ENCODE data around the gene HES2.
"Not testable (repeated sequence)": the region's sequence is repeated elsewhere in the genome, so short reads cannot be mapped to it uniquely, and the experiment has no call there.

Gene HES2
- total RNA-seq: 0.04 to 5.0 (median 1.1) reads per million in 17 experiments

DNA sequence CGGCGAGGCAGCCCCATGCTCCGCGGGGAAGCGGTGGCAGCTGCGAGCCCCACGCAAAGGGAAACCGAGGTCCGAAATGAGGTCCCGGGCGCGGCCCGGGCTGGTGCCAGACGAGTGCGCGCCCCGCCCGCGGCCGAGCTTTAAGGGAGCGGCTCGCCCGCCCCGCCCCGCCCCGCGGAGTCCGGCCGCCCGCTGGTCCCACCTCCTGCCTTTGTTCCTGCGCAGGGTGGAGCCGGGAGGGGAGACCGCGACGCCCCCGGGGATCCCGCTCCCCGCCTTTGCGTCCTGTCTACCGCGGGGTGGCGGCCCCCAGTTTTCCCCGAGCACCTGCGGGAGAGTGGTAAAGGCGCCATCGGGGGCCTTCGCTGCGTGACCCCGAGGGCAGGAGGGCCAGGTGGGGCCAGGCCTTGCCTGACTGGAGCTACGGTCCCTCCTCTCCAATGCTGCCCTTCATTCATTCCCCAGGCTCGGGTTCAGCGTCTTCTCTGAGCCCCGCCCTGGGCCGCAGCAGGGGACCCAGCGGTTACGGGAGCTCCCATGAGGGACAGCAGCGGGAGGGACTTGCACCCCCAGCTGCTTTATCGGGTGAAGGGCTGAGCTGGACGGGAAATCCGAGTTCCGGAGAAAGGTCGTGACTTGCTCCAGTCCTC is at the start of gene HES2:
HES2 (minus strand) TSS at position 116 of the 650 bp plus-strand sequence; CDS start at position 17, 99 bp downstream.
- peak in 2 of 4 experiments; percentile 28 to 51 for DNase-seq

DNA sequence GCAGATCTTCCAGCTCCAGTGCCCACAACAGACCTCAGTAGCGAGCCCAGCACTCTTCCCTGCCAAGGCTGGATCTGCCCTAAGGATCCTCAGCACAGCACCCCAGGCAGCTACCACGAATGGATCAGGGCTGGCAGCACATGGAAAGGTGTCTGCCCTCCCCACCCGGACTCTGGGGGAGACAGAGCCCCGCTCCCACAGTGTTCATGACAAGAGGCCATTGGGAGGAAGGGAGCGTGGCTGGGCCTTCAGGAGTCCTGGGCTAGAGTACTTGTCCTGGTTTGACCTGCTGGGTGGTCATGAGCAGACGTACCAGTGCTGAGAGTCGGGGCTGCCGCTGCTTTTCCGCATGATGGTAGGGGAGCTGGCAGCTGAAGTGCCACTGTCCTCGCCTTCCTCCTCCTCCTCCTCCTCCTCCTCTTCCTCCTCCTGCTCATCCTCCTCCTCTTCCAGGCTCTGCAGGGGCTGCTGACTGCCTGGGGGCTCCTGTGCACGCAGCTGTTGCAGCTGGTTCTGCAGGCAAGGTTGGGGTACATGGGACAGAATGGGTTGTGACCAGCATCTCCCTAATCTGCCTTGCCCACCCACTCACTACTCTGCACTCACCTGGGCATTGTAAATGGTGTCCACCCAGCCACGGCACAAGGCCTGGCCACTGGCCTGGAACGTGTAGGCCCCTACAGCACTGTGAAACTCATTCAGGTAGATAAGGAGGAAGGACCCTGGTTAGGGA is 49.2 kb upstream of the HES2 start:
- no peak for DNase-seq

DNA sequence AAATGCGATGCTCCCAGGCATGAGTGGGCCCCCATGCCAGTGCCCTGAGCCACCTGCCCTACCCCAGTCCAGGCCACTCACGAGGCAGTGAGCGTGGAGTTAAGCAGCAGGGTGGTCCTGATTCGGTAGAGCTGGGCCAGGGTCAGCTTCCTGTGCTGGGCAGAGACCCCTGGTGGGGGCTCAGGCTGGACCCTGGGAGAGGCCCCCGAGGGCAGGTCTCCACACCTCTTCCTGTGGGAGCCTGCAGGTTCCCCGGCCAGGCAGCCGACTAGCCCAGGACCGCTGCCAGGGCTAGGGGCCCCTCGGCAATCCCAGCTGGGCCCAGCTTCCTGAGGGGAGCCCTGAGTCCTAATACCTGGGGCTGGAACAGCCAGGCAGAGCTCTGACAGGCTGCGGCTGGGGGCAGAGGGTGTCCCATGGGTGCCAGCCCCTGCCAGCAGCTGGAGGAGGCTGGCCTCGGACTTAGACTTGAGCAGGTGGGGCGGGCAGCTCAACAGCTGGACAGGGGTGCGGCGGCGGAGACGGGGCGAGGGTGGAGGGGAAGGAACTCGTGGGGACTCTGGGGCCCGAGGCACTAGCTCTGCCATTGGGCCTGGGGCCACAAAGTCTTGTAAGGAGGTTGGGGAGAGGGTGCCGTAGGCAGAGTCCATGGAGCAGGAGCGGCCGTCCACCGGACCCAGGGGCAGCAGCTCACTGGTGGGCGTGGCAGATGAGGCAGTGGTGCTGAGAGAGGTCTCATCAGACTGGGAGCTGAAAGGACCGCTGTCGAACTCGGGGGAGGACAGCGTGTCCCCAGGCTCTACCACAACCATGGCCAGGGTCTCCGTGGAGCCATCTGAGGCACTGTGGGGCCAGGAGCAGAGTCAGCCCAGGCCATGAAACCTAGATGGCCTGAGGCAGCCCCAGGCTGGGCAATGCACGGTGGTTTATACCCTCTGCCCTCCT is 48.3 kb upstream of the HES2 start:
- no peak for DNase-seq

DNA sequence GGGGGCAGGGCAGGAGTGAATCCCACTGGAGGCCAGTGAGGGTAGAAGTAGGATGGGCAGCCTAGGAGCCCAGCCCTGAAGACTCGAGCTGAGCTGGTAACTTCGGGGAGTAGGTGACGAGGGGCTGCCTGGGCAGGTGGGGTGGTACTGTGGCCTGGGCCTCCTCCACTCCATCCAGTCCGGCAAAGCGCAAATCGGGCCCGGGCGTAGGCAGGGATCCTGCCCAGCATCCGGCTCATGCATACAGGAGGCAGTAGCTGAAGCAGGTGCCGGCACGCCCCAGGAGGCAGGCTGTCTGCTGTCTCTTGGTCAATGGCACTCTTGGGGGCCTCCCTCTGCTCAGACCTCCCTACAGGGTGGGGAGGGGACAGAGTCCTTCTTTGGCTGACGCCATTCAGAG is 47.5 kb upstream of the HES2 start:
- DNase-seq: no peak

DNA sequence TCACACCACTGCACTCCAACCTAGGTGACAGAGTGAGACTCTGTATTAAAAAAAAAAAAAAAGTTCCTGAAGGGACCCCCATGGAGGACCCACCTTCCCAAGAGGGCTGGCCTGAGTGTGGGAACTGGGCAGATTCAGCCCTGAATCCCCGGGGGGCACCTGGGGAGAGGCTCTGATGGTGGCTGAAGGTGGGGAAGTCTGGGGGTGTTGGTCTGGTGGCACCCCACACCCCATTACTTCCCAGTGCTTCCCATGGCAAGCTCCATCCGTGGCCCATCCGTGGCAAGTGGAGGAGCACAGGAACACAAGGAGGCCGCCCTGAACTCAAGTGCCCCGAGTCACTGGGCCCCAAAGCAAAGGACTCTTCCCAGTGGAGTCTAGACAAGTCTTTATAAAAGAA is 47.0 kb upstream of the HES2 start:
- no peak for DNase-seq

DNA sequence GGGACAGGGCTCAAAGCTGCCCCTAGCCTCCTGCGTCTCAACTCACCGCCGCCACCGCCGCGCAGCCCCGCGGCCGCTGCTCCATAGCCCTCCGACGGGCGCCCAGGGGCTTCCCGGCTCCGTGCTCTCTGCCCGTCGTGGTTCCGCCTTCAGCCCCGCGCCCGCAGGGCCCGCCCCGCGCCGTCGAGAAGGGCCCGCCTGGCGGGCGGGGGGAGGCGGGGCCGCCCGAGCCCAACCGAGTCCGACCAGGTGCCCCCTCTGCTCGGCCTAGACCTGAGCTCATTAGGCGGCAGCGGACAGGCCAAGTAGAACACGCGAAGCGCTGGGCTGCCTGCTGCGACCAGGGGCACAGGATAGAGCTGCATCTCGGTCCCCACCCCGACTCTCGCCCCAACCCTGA is 46.3 kb upstream of the HES2 start, which contains the start of gene TNFRSF25:
TNFRSF25 (minus strand) TSS at position 151 of the 400 bp plus-strand sequence; CDS start at position 85, 66 bp downstream.
- no peak for DNase-seq

- DNase-seq: no peak
These were observed 45.8 kb upstream of the HES2 start for GRCh38 chr1:6465461-6466005.

GRCh38 chr1:6464915-6465314 is 45.2 kb upstream of the HES2 start:
- DNase-seq: no peak

DNA sequence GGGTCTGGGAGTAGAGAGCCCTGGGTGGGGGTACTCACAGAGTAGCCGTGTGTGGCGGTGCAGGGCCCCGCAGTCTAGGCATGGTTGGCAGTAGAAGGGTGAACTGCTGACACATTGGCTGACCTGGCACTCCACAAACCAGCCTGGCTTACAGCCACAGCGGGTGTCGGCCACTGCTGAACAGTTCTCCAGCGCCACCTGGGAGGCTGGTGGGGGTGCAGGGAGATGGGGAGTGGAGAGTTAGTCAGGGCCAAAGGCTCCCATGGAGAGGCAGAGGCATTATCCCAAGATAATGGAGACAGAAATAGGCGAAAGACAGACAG is 44.8 kb upstream of the HES2 start:
- DNase-seq: no peak

DNA sequence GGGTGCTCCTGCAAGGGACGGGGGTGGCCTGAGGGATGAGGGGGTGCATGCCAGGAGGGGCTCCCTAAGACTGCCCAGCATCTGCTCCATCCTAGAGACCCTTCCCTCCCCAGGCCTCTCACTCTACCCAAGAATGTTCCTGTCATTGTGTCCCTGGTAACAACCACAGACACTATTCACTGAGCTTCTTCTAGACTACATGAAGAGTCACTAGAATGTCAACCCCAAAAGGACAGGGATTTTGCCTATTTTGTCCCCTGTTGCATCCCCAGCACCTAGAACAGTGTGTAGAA is 43.3 kb upstream of the HES2 start:
- no peak for DNase-seq

- DNase-seq: no peak
These were observed 42.8 kb upstream of the HES2 start for GRCh38 chr1:6462412-6463119.

- no peak for DNase-seq
These were observed 42.1 kb upstream of the HES2 start for GRCh38 chr1:6461538-6462411.

DNA sequence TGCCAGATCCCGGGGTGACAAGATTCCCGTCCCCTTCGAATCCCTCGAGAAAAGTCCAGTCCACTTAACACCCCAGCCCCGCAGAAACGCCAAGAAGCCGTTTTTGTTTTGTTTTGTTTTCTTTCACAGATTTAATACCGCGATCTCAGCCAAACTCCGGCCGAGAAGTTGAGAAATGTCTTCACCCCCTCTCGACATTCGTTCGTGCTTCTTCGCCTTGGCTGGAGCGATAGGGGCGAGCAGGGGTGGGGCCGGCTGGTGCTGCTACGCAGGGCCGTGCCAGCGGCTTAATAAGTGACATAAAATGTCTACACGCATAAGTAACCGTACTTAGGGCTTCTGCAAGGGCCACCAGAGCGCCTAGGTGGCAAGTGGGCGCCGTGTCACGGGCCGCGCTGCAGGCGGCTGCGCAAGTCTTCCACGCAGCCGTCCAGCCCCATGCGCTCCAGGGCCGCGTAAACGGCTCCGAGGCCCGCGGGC is 41.4 kb upstream of the HES2 start:
- no peak for DNase-seq

GRCh38 chr1:6460301-6461050 is 40.8 kb upstream of the HES2 start:
- DNase-seq: no peak

GRCh38 chr1:6459850-6460265 is 40.1 kb upstream of the HES2 start:
- DNase-seq: no peak

DNA sequence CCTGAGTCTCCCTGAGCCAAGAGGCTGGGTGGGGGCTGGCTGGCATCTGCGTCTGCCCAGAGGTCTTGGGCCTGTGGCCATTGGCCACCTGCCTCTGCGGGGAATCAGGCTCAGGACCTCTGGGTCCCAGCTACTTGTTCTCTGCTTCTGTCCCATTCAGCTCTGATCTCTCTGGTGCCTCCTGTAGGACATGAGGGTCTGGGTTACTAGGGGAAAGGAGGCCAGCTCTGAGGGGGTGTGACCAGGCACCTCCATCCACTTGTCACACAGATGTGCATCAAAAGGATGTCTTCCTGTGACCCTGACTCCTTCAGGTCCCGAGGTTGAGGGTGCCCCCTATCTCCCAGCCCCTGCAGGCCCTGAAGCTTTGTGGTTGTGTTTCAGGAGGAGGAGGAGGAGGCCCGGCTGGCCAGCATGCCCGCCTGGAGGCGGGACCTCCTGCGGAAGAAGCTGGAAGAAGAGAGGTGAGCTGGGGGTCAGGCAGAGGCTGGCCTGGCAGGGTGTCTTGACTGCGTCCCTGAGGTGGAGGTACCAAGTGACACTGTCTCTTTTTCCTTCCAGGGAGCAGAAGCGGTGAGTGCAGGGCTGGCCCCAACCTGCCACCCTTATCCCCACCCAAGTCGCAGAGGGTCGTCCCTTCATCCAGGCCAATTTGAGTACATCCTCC is 37.2 kb upstream of the HES2 start:
- no peak for DNase-seq

DNA sequence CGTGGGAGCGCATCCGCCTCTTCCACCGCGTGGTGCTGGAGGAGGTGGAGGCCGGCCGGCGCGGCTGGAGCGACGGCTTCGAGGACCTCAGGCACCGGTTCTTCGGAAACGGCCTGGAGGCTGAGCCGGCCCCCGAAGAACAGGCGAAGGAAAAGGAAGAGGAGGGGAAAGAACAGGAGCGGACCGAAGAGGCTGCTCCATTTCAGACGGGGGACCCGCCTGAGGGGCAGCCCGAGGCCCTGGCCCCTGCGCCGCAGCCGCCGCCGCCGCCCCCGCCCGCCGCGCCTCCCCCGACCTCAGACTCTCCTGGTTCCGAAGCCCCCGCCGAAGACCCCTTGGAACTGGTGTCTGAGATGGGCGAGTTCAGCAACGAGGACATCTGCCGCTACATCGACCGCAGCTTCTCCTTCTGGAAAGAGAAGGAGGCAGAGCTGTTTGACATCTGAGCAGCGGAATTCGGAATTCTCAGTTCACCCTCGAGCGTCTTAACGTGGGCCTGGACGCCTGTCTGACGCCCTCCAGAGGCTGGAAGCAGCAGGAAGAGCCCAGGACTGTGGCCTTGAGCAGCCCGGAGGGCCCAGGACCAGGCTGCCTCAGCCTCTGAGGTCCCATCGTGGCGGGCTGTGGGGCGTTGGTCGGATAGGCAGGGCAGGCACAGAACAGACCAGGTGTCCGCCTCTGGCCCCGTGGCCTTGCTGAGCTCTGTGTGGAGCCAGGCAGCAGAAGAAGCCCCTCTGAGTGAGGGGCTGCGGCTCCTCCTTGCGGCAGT is 36.2 kb upstream of the HES2 start:
- DNase-seq: not testable (repeated sequence)

GRCh38 chr1:6454856-6455751 is 35.4 kb upstream of the HES2 start:
- DNase-seq: no peak

All from suppressor macrophage (primary cell).